HL-60 (cell line): ENCODE measurements around the gene CCDC174.

Experiments used
- DNase-seq, 2 experiments: peaks; one replicate each; pipeline ENCODE4 v3.0.0-alpha.2; 2010 to 2020; ENCODE audit warnings: low read depth in 1 of 2, low spot score in 1 of 2
- H3K27ac ChIP-seq: fragments of 250-450 bp; sonication (Bioruptor Pico); replicated peaks from 2 replicates; pipeline ENCODE4 v1.5.1; 2020; ENCODE audit warnings: mild to moderate bottlenecking, moderate library complexity
- H3K27me3 ChIP-seq: fragments of 250-450 bp; sonication (Bioruptor Pico); 2 replicates; pipeline ENCODE4 v1.5.1; 2021; ENCODE audit warnings: mild to moderate bottlenecking, moderate library complexity; ENCODE audit not compliant: insufficient read depth, poor library complexity, severe bottlenecking
- H3K4me3 ChIP-seq: replicated peaks from 2 replicates; pipeline ENCODE4 v1.5.1; 2011; ENCODE audit warnings: mild to moderate bottlenecking, control low read depth, low read length; ENCODE audit not compliant: insufficient read depth
- GABPA ChIP-seq: IDR thresholded peaks from 2 replicates; pipeline ENCODE4 v1.6.1; 2012; ENCODE audit warnings: low read depth
- POLR2AphosphoS5 ChIP-seq: IDR thresholded peaks from 2 replicates; pipeline ENCODE4 v1.6.1; 2012; ENCODE audit warnings: low read depth
- SPI1 ChIP-seq: IDR thresholded peaks from 2 replicates; pipeline ENCODE4 v1.6.1; 2012; ENCODE audit warnings: low read depth, mild to moderate bottlenecking, borderline replicate concordance
- TF ChIP-seq, protein P1 (sequence below): IDR thresholded peaks from 2 replicates; pipeline ENCODE4 v1.6.1; 2012; ENCODE audit warnings: low read depth; ENCODE audit not compliant: insufficient replicate concordance
- TF ChIP-seq, protein P2 (sequence below): IDR thresholded peaks from one replicate; pipeline ENCODE4 v1.5.1; 2011; ENCODE audit warnings: low read length, control low read depth, inconsistent platforms; ENCODE audit not compliant: insufficient read depth

Gene CCDC174

DNA sequence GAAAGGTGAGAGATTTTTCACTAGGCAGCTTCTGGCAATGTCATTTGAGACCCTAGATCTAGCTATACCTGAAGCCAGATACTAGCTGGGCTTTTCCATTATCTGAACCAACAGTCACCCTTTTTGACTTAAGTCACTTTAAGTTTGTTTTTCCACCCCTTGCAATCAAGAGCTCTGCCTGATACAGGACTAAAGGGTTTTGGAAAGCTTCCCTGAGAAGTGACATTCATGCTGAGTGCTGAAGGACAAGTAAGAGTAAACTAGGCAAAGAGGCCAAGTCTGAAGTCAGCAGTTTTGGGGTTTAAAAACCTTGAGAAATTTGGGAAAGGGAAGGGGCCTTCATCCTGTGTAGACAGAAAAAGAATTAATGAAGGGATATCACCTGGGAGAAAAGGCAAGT, 27.1 kb upstream of the CCDC174 start:
- Histone ChIP-seq H3K27me3 (no peaks in the 10 kb centered on the region), H3K27ac (no peak overlapping the region), H3K4me3 (no peak overlapping the region)
- DNase-seq: no peak
- no peak for TF ChIP-seq SPI1
- TF ChIP-seq GABPA: no peak
- TF ChIP-seq, protein P1, sequence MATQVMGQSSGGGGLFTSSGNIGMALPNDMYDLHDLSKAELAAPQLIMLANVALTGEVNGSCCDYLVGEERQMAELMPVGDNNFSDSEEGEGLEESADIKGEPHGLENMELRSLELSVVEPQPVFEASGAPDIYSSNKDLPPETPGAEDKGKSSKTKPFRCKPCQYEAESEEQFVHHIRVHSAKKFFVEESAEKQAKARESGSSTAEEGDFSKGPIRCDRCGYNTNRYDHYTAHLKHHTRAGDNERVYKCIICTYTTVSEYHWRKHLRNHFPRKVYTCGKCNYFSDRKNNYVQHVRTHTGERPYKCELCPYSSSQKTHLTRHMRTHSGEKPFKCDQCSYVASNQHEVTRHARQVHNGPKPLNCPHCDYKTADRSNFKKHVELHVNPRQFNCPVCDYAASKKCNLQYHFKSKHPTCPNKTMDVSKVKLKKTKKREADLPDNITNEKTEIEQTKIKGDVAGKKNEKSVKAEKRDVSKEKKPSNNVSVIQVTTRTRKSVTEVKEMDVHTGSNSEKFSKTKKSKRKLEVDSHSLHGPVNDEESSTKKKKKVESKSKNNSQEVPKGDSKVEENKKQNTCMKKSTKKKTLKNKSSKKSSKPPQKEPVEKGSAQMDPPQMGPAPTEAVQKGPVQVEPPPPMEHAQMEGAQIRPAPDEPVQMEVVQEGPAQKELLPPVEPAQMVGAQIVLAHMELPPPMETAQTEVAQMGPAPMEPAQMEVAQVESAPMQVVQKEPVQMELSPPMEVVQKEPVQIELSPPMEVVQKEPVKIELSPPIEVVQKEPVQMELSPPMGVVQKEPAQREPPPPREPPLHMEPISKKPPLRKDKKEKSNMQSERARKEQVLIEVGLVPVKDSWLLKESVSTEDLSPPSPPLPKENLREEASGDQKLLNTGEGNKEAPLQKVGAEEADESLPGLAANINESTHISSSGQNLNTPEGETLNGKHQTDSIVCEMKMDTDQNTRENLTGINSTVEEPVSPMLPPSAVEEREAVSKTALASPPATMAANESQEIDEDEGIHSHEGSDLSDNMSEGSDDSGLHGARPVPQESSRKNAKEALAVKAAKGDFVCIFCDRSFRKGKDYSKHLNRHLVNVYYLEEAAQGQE: no peak
- TF ChIP-seq POLR2AphosphoS5: no peak
- TF ChIP-seq, protein P2, sequence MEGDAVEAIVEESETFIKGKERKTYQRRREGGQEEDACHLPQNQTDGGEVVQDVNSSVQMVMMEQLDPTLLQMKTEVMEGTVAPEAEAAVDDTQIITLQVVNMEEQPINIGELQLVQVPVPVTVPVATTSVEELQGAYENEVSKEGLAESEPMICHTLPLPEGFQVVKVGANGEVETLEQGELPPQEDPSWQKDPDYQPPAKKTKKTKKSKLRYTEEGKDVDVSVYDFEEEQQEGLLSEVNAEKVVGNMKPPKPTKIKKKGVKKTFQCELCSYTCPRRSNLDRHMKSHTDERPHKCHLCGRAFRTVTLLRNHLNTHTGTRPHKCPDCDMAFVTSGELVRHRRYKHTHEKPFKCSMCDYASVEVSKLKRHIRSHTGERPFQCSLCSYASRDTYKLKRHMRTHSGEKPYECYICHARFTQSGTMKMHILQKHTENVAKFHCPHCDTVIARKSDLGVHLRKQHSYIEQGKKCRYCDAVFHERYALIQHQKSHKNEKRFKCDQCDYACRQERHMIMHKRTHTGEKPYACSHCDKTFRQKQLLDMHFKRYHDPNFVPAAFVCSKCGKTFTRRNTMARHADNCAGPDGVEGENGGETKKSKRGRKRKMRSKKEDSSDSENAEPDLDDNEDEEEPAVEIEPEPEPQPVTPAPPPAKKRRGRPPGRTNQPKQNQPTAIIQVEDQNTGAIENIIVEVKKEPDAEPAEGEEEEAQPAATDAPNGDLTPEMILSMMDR: no peak

DNA sequence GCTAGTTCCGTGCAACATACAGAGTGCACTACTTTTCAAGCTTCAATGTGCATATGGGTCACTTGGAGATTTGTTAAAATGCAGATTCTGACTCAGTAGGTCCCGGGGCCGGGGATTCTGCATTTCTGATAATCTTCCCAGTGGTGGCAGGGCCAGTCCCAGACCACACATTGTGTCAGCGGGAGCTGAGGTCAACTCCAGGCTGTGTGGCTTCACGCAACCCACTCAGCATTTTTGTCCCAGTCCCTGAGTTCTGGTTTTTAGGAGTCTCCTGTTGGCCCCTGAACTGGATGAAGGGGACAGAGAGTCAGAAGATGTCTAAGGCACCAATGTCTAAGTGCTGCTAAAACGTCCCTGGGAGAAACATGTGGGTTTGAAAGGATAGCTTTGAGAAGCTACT, 26.1 kb upstream of the CCDC174 start:
- no peak overlapping the region for H3K4me3 ChIP-seq
- no peak overlapping the region for H3K27ac ChIP-seq
- H3K27me3 ChIP-seq: no peaks in the 10 kb centered on the region
- no peak for DNase-seq
- TF ChIP-seq POLR2AphosphoS5 (no peak), SPI1 (no peak), GABPA (no peak)
- TF ChIP-seq, protein P2: no peak
- TF ChIP-seq, protein P1: no peak

DNA sequence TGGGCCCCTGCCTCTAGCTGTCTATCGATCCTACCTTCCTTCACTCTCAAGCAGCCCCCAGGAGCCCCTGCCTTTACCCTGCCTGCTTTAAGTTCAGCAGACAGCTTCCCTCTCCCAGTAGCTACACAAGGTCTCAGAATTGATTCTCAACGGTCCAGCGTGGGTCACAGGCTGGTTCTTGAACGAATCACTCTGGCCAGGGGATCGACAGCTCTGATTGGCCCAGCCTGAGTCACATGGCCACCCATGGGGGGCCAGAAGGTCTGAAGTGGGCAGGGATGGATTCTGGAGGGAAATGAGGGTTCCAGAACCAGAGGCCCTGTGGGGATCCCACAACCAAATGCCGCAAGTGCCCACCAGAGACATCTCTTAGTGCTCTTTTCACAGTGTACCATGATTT, 23.7 kb upstream of the CCDC174 start:
- no peak for DNase-seq
- H3K27me3 ChIP-seq: no peaks in the 10 kb centered on the region
- no peak overlapping the region for H3K27ac ChIP-seq
- TF ChIP-seq, protein P2: no peak
- TF ChIP-seq SPI1 (no peak), GABPA (no peak), POLR2AphosphoS5 (no peak)
- TF ChIP-seq, protein P1: no peak
- no peak overlapping the region for H3K4me3 ChIP-seq
